ENCODE data around the gene SLC17A6.

Gene SLC17A6

GRCh38 chr11:22390283-22390655, 52.1 kb downstream of the SLC17A6 start:
- DNase-seq: no peak

GRCh38 chr11:22392561-22392960, 54.4 kb downstream of the SLC17A6 start:
- no peak for DNase-seq

GRCh38 chr11:22405377-22405776, 67.2 kb downstream of the SLC17A6 start:
- DNase-seq: no peak

GRCh38 chr11:22407267-22407666, 69.1 kb downstream of the SLC17A6 start:
- no peak for DNase-seq

- no peak for DNase-seq
Observed at GRCh38 chr11:22407921-22408320, 69.7 kb downstream of the SLC17A6 start.

GRCh38 chr11:22415476-22415875, 77.3 kb downstream of the SLC17A6 start:
- no peak for DNase-seq

GRCh38 chr11:22416462-22416861, 78.3 kb downstream of the SLC17A6 start:
- no peak for DNase-seq

GRCh38 chr11:22426915-22427314, 88.7 kb downstream of the SLC17A6 start:
- no peak for DNase-seq

All from inflammatory macrophage (primary cell).